Neural cell (in vitro differentiated cells): Measurements from ENCODE around the gene SEMA7A.

Experiments
- EP300 ChIP-seq: fragments of 450-650 bp; conservative IDR thresholded peaks from 2 replicates; pipeline ENCODE4 v1.6.1; 2014; ENCODE audit warnings: antibody characterized with exemption, mild to moderate bottlenecking, moderate library complexity; ENCODE audit not compliant: poor library complexity, severe bottlenecking
- EZH2 ChIP-seq: fragments of 200-600, 300-800 bp; shearing (Covaris generic), sonication (generic); IDR thresholded peaks from 2 replicates; pipeline ENCODE4 v1.6.1; 2014; ENCODE audit warnings: antibody characterized with exemption, low read length, borderline replicate concordance, mild to moderate bottlenecking; ENCODE audit not compliant: insufficient read depth, poor library complexity, severe bottlenecking
- MXI1 ChIP-seq: fragments of 450-650 bp; conservative IDR thresholded peaks from 2 replicates; pipeline ENCODE4 v1.6.1; 2014; ENCODE audit warnings: antibody characterized with exemption, mild to moderate bottlenecking; ENCODE audit not compliant: poor library complexity, severe bottlenecking
- POLR2AphosphoS5 ChIP-seq: IDR thresholded peaks from 2 replicates; pipeline ENCODE4 v1.6.1; 2012
- RAD21 ChIP-seq: fragments of 450-650 bp; conservative IDR thresholded peaks from 2 replicates; pipeline ENCODE4 v1.6.1; 2014; ENCODE audit warnings: antibody characterized with exemption, mild to moderate bottlenecking, moderate library complexity
- SMC3 ChIP-seq: fragments of 450-650 bp; conservative IDR thresholded peaks from 2 replicates; pipeline ENCODE4 v1.6.1; 2014; ENCODE audit warnings: antibody characterized with exemption, mild to moderate bottlenecking, moderate library complexity; ENCODE audit not compliant: poor library complexity
- TAF1 ChIP-seq: IDR thresholded peaks from 2 replicates; pipeline ENCODE4 v1.6.1; 2012; ENCODE audit warnings: low read depth
- TF ChIP-seq, protein P1 (sequence below): fragments of 450-650 bp; IDR thresholded peaks from 2 replicates; pipeline ENCODE4 v1.5.1; 2014; ENCODE audit warnings: antibody characterized with exemption, mild to moderate bottlenecking, moderate library complexity; ENCODE audit not compliant: poor library complexity, severe bottlenecking
- TF ChIP-seq, protein P2 (sequence below): IDR thresholded peaks from 2 replicates; pipeline ENCODE4 v1.6.1; 2012; ENCODE audit warnings: borderline replicate concordance

DNA sequence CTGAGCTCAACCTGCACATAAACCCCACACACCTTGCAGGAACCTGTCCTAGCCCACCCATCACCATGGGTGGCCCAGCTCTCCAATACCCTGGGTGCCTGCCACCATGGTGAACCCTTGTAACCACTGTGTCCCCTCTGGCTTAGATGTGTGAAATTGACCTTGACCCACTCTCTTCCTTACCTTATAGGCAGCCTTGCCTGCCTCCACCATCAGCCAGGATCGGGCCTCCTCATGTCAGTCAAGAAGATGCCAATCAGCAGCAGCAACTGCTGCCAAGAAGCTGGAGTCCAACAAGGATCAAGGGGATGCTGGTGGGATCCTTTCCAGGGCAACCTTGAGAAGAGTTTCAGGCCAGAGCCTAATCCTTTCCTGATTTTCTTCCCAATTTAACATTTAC, 57.5 kb downstream of the SEMA7A start:
- TF ChIP-seq POLR2AphosphoS5, result no peak
- TF ChIP-seq, protein P1, sequence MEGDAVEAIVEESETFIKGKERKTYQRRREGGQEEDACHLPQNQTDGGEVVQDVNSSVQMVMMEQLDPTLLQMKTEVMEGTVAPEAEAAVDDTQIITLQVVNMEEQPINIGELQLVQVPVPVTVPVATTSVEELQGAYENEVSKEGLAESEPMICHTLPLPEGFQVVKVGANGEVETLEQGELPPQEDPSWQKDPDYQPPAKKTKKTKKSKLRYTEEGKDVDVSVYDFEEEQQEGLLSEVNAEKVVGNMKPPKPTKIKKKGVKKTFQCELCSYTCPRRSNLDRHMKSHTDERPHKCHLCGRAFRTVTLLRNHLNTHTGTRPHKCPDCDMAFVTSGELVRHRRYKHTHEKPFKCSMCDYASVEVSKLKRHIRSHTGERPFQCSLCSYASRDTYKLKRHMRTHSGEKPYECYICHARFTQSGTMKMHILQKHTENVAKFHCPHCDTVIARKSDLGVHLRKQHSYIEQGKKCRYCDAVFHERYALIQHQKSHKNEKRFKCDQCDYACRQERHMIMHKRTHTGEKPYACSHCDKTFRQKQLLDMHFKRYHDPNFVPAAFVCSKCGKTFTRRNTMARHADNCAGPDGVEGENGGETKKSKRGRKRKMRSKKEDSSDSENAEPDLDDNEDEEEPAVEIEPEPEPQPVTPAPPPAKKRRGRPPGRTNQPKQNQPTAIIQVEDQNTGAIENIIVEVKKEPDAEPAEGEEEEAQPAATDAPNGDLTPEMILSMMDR, result no peak
- TF ChIP-seq EZH2, result no peak
- TF ChIP-seq SMC3, result no peak
- TF ChIP-seq EP300, result no peak
- TF ChIP-seq RAD21, result no peak
- no peak for TF ChIP-seq TAF1
- no peak for TF ChIP-seq MXI1
- TF ChIP-seq, protein P2, sequence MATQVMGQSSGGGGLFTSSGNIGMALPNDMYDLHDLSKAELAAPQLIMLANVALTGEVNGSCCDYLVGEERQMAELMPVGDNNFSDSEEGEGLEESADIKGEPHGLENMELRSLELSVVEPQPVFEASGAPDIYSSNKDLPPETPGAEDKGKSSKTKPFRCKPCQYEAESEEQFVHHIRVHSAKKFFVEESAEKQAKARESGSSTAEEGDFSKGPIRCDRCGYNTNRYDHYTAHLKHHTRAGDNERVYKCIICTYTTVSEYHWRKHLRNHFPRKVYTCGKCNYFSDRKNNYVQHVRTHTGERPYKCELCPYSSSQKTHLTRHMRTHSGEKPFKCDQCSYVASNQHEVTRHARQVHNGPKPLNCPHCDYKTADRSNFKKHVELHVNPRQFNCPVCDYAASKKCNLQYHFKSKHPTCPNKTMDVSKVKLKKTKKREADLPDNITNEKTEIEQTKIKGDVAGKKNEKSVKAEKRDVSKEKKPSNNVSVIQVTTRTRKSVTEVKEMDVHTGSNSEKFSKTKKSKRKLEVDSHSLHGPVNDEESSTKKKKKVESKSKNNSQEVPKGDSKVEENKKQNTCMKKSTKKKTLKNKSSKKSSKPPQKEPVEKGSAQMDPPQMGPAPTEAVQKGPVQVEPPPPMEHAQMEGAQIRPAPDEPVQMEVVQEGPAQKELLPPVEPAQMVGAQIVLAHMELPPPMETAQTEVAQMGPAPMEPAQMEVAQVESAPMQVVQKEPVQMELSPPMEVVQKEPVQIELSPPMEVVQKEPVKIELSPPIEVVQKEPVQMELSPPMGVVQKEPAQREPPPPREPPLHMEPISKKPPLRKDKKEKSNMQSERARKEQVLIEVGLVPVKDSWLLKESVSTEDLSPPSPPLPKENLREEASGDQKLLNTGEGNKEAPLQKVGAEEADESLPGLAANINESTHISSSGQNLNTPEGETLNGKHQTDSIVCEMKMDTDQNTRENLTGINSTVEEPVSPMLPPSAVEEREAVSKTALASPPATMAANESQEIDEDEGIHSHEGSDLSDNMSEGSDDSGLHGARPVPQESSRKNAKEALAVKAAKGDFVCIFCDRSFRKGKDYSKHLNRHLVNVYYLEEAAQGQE, result no peak
